Measurements from ENCODE around the gene MAT2B.

- TF ChIP-seq CTCF (IDR thresholded peaks at IDR 0.05) (no peak), POLR2A (IDR thresholded peaks at IDR 0.05) (no peak)
These were observed 657 bp downstream of the MAT2B start for GRCh38 chr5:163506095-163506457.
